ENCODE results near the gene AFF2.

The AFF2 gene

GRCh38 chrX:148768296-148768695 lies 267.9 kb downstream of the AFF2 start:
- no peak for DNase-seq

GRCh38 chrX:148771440-148771839 lies 271.0 kb downstream of the AFF2 start:
- no peak for DNase-seq

- DNase-seq = no peak
Observed at GRCh38 chrX:148774276-148774675, 273.9 kb downstream of the AFF2 start.

GRCh38 chrX:148784137-148784536 lies 283.7 kb downstream of the AFF2 start:
- no peak for DNase-seq

- no peak for DNase-seq
Observed at GRCh38 chrX:148784856-148785255, 284.4 kb downstream of the AFF2 start.

- DNase-seq = no peak
Observed at GRCh38 chrX:148785256-148785655, 284.8 kb downstream of the AFF2 start.

GRCh38 chrX:148788449-148788848 lies 288.0 kb downstream of the AFF2 start:
- DNase-seq = no peak

- no peak for DNase-seq
Observed at GRCh38 chrX:148794350-148794749, 293.9 kb downstream of the AFF2 start.

- DNase-seq = no peak
Observed at GRCh38 chrX:148804579-148805355, 304.4 kb downstream of the AFF2 start.

GRCh38 chrX:148806145-148806870 lies 305.9 kb downstream of the AFF2 start:
- DNase-seq = no peak

- no peak for DNase-seq
Observed at GRCh38 chrX:148808833-148809232, 308.4 kb downstream of the AFF2 start.

GRCh38 chrX:148811236-148811635 lies 310.8 kb downstream of the AFF2 start:
- DNase-seq = no peak

- no peak for DNase-seq
Observed at GRCh38 chrX:148813422-148813821, 313.0 kb downstream of the AFF2 start.

- no peak for DNase-seq
Observed at GRCh38 chrX:148813967-148814366, 313.6 kb downstream of the AFF2 start.

- no peak for DNase-seq
Observed at GRCh38 chrX:148815218-148815961, 315.0 kb downstream of the AFF2 start.

- no peak for DNase-seq
Observed at GRCh38 chrX:148823986-148824385, 323.6 kb downstream of the AFF2 start.

- no peak for DNase-seq
Observed at GRCh38 chrX:148825696-148826095, 325.3 kb downstream of the AFF2 start.

GRCh38 chrX:148836741-148837140 lies 336.3 kb downstream of the AFF2 start:
- DNase-seq = no peak

GRCh38 chrX:148850631-148851030 lies 350.2 kb downstream of the AFF2 start:
- DNase-seq = no peak

- no peak for DNase-seq
Observed at GRCh38 chrX:148854306-148854705, 353.9 kb downstream of the AFF2 start.

- DNase-seq = no peak
Observed at GRCh38 chrX:148856505-148856904, 356.1 kb downstream of the AFF2 start.

GRCh38 chrX:148865277-148866210 lies 365.1 kb downstream of the AFF2 start:
- no peak for DNase-seq

- no peak for DNase-seq
Observed at GRCh38 chrX:148867596-148867995, 367.2 kb downstream of the AFF2 start.
